ENCODE results near the gene YJEFN3.

GRCh38 chr19:19544257-19544953 is 15.7 kb downstream of the YJEFN3 start:
- TF ChIP-seq CTCF (IDR thresholded peaks at IDR 0.05) (no peak), POLR2A (IDR thresholded peaks at IDR 0.05) (no peak)

All from esophagus squamous epithelium (tissue), 4 donors.